ENCODE results near the gene MDFIC.
A peak's percentile ranks its signal among the peaks of the same experiment; 100 is the strongest.

MDFIC gene

DNA sequence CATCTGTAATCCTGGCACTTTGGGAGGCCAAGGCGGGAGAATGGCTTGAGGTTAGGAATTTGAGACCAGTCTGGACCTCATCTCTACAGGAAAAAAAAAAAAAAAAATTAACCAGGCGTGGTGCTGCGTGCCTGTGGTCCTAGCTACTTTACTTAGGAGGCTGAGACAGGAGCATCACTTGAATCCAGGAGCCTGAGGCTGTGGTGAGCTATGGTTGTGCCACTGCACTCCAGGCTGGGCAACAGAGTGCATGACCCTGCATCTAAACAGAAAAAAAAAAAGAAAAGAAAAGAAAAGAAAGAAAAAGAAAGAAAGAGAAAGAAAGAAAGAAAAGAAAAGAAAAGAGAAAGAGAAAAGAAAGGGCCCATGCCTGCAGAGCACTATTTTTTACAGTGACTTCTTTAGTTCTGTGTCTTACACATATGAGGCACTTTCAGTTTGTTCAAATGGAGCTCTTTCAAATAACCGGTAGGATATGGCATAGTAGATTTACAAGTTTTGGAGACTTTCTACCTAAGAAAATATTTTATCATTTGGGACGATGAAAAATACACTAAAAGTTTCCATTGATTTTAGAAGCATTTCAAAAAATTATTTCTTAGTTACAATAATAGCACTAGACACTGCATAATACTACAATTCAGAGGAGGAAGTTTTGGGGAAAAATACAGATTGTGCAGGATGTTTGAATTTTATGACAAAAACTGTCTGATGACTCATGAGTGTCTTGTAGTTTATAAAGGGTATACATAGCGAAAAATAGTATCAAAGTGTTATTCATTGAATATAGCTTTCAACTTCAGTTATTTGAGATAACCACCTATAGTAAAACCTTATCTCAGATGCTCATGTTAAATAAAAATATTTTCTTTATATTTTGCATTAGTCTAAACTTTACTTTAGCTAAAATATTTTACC is 75.9 kb downstream of the MDFIC start:
- no peak for DNase-seq (ENCODE audit: low spot score)

DNA sequence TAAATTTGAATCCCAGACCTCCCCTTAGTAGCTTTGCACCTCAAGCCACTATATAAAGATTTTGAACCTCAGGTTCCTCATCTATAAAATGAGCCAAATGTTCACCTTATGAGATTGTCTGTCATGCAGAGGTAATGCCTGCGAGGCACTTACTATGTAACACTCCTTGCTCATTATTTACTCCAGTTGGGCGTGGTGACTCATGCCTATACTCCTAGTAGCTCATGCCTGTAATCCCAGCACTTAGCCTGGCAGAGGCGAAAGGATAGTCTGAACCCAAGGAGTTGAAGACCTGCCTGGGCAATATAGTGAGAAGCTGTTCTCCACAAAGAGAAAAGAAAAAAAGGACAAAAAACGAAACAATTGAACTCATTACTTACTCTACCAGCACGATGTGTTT is 82.2 kb downstream of the MDFIC start:
- DNase-seq (ENCODE audit: low spot score), result peak; percentile 30

DNA sequence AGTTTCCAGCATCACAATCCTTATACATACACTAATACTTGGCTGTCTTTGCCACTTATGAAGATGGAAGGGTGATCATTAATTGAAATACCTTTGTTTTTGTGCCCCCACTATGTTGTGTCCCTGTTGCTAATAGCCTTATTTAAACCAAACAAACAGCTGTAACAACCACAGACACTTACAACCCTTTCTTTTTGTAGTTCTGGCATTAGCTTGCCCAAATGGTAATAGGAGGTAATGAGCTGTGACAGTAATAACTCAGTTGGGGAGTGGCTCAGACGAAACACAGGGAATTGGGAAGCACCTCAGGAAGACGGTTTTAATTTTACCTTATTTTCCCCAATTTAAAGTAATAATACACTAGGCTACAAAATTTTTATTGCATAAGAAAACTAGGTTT is 83.4 kb downstream of the MDFIC start:
- DNase-seq (ENCODE audit: low spot score), result peak; percentile 12

DNA sequence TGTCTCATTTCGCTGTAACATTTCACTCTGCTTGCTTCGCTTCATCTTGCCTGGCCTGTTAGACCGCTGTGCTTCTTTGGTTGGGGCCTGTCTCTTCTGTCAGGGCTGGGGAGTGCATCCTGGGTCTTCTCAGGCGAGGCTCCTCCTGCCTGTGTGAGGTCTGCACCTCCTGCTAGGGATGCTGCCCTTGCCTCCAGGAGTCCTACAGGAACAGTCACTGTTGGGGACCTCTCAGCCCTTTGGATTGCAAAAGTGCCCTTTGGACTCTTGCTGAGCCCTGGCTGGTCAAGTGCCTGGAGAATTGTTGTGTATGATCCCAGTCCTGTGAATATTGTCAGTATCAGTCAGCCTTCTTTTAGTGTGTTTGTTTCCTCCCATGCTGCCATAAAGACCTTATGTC is 84.1 kb downstream of the MDFIC start:
- DNase-seq (ENCODE audit: low spot score), result no peak

DNA sequence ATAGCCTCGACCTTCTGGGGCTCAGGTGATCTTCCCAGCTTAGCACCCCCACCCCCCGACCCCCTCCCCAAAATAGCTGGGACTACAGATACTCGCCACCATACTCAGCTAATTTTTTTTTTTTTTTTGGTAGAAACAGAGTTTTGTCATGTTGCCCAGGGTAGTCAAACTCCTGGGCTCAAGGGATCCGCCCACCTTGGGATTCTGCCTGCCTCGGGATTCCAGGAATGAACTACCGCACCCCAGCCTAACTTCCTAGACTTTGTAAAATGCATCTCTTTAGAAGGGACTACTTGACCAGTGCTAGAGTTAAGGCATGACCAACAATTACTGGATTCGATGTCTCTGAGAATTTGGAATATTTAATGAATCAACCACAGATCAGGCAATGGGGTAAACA is 85.9 kb downstream of the MDFIC start:
- DNase-seq (ENCODE audit: low spot score), result no peak

DNA sequence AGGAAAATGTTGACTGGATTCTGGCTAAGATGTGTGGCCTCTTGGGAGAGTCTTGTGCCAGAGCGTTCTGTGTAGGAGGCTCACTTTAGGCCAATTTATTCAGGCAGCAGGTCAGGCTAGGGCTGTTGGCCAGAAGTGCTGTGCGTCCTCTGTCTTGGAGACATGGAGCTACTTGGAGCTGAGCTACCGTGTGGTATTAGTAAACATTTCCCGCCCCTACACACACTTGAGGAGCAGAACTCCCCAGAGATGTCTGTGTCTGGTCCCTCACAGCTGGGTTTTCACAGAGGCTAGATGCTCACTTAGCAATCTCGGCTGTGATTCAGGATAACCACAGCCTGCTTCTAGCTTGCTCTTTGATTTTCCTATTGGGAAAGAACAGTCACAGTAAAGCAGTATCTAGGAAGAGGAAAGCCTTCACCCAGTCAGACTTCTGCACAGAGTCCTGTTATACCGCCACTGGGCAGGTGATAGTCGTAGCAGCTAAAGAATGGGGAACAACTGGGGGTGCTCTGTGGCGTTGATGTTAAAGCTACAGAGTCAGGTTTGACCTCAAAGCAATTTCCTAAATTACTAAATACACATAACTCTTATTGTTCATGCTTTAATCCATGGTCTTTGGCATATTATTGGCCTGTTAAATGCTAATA is 86.7 kb downstream of the MDFIC start:
- no peak for DNase-seq (ENCODE audit: low spot score)

DNA sequence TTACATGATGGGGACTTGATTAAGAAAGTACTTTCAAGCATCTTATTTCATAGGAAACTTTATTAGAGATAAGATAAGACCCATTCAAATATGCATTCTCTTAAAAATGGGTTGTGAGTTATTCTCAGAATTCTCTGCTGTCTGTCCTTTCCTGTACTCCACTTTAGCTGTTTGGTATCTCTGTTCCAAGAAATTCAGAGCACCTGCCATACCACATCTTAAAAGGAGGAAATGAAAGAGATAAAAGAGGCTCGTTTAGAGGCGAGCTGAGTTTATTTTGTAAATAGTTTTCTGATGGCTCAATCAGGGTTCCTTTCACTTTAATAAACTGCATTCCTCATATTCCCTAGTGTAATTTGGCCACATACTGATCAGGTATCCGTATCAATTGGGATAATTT is 87.2 kb downstream of the MDFIC start:
- DNase-seq (ENCODE audit: low spot score), result no peak

DNA sequence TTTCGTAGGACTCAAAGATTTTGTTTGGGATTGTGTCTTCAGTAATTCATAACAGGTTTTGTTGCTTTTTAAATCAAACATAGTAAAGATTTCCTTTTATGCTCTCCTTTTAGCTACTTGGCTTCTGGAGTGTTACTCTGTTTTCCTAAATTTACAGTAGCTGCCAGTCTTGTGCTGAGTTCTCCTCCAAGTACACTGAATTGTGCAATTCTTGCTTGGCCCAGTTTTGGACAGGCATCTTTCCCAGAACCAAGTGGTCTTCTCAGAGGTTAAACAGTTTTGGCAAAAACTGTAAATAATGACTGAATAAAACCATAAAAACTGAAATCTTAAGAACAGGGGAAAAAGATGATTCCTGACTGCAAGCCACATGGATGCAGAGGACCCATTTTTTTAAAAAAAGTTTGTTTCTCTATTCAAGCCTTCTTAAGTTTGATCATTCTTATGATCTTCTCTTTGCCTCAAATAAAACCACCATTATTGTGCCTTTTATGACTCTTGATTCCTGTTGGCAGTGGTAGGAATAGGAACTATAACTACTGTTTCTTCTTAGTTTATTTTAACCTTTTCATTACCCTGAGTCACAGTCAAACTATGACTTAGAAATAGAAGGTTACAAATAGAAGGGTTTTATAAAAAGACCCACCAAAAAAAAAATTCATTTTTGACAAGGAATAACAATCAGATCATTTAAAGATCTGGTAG is 88.0 kb downstream of the MDFIC start:
- no peak for DNase-seq (ENCODE audit: low spot score)

DNA sequence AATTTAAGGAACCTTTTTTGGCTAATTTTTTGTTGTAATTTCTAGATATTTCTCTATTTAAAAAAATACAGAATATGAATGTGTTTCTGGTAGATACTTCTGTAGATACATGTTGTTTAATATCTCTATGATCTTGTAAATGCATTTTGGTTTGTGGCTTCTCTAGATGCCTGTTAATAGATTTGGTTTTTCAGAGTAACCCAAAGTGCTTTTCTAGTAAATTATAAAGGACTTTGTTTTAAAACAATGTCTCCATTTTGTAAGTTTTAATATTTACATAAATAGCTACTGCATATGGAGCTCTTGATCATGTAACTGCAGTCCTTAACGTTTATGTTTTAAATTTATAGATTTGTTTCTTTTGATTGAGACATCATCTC is 88.5 kb downstream of the MDFIC start:
- DNase-seq (ENCODE audit: low spot score), result no peak

DNA sequence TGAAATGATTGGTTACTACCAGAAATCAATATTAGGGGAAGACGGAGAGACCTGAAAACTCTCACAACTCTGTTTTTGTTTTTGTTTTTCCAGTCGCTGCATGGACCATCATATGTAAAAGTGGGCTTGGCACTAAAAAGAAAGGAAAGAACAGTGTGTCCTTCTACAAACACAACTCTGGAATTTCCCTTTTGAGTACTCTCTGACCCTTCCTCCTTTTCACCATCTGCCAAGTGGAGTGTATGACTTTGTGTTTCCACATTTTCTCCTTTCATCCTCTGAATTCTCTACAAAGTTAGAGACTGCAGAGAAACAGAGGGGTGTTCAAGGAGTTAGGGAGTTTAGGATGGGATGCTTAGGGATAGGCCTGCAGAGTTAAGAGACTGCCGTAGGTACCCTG is 92.0 kb downstream of the MDFIC start:
- DNase-seq (ENCODE audit: low spot score), result no peak

DNA sequence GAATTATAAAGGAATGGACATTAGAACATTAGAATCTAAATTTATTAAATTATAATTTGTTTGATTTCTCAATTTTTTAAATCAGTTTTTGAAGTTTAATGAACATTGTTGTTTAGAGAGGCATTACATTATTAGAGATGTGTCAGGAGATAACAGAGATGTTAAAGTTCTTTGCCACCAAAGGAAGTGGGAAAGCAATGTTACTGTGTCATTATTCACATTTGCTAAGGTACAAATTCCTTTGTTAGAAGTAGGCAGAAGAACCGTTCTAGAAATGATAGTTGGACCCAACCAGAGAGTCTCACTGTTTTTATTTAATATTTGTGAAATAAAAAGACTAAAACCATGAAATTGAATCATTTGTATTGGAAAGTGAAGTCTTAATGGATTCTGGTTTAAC is 92.9 kb downstream of the MDFIC start:
- DNase-seq (ENCODE audit: low spot score), result no peak

DNA sequence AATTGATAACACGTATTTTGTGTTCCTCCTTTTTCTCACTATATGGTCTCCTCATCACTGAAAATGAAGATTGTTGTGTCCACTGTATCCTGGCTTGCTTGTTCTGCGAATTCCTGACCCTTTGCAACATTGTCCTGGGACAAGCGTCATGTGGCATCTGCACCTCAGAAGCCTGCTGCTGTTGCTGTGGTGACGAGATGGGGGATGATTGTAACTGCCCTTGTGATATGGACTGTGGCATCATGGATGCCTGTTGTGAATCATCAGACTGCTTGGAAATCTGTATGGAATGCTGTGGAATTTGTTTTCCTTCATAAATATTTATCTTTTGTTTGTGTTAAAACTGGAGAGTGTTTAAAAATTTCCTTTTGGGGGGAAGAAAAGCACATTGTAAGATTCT is 93.7 kb downstream of the MDFIC start:
- peak; percentile 56 for DNase-seq (ENCODE audit: low spot score)

DNA sequence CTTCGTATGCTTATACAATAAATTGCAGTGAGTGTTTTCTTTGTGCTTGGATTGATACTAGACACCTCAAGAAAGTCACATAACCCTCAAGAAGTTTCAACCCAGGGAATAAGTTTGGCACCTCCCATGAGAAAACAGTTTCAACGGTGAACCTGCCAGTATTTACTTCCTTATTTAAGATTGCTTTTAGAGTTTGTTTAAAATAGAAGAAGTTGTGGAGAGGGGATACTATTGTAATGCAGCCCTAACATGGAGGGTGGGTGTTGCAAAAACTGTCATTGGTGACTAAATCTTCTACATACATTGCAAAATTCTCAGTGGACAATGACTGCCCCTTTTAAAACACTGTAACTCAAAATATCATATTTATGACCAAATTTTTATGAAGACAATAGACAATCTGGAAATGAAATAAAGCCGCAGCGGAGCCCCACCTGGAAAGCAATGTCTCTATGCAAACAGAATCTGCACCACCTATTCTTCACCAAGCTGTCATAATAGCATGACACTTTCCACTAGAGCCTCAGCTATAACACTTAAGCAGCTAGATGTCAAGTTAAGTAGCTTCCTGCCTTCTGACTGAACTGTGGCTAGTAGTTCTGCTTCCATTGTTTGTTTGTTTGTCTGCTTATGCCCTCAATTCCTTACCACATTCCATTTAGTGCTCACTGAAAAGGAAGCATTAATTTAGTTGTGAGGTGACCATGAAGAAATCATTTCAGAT is 98.2 kb downstream of the MDFIC start:
- DNase-seq (ENCODE audit: low spot score), result no peak

DNA sequence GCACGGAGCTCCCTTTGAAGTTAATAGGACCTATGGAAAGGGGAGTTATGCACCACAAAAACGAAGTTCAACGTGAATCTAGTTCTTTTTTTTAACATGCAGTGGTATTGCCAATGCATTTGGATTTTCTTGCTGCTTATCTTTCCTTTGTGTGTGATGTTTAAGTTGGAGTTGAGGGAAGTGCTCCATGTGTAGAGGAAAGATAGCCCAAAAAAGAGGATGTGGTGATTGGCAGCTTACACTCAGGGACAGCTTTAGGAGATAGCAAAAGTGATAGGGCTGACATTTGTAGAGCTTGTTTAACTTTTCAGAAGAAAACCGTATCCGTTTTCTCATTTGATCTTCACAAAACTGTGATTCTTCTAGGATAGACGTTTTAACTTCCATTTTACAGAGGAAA is 101.3 kb downstream of the MDFIC start:
- DNase-seq (ENCODE audit: low spot score), result no peak

DNA sequence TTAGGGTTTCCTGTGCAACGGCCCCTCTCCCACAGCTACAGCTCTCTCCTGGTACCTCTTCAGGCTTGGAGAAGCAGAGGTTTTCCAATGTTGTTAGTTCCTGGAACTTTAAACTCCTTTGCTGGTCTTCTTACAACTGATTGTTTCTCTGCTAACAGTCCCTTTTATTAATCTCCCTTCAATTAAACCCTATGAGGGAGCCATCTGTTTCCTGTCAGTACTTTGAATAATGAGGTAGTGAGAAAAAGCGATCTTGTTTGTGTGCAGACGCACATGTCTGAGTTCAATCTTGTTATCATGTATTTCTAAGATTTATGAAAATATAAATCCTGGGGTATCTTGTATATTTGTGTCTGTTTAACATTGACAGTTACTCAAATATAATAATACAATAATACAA is 102.4 kb downstream of the MDFIC start:
- DNase-seq (ENCODE audit: low spot score), result no peak

DNA sequence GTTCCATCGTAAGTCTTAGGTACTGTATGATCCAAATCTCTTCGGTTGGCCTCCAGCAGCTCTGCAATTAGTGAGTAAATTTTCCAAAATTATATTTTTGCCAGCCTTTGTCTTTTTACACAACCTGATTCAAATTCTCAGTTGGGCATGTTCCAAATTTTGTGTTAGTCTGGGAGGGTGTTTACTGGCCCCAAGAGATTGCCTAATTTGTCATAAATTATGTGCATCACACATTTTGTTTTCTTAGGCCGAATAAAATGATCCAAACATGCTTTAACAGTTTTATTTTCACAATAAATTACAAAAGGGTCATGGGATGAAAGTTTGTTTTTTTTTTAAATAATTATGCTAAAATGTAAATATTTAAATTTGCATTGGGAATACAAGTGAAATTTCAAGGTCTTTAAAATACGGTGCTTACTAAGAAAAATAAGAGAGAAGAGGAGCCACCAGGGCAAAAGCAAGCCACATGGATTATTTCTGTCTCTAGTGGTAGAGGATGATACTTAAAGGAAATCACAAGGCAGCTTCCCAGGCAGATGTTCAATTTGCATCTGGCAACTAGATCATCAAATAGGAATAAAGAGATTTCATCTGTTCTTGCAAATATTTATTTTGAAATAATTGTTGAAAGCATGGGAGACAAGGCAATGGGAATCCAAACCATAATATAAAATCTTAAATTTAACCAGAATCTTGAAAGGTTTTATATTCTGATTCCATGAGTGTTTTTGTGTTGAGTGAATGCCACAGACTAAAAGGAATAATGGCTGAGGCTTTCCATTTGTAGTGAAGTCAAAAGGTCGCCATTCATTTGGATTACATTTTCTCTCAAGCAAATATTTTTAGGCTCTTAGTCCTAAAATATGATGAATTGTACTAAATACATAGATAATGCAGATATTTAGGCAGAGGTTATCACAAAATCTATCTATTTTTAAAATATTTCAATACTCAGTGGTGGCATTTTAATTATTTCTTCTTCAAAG is 111.1 kb downstream of the MDFIC start:
- DNase-seq (ENCODE audit: low spot score), result no peak

DNA sequence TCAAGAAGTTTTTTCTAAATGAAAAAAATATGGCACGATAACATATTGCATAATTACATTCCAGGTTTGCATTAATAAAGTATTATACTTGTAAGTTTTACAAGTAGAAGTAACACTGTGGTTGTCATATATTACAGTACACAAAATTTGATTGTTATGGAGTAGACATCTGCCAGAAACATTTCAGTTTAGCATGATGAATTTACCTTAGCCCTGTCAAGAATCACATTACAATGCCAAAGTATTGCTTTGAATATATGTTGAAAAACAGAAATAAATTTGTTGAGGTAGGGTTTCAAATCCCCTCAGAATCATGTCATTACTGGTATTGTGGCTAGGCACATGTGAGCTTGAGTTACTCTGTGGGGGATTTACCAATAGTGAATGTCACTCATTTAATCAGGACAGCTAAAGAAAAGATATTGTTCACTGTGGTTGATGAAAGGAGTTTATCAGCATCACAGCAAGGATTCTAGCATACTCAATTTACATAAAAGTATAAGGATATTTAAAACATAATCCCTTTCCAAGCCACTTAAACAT is 112.1 kb downstream of the MDFIC start:
- no peak for DNase-seq (ENCODE audit: low spot score)

DNA sequence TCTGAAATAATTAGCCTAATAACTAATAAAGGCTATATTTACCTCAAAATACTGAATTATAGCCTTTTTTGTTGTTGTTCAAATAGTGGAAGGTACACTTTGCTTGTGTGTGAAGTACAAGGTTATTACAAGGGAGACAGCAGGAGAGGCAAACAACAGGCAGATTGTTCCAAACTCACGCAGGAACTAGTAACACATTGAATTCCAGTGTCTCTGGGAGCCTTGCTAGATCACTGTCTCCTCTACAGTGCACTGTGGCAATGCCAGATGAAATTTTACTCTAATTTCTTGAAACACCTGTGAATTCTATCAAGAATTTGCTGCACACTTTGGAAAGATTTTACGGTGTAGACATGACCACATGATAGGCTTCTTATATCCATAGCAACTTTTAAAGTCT is 112.6 kb downstream of the MDFIC start:
- DNase-seq (ENCODE audit: low spot score), result no peak

DNA sequence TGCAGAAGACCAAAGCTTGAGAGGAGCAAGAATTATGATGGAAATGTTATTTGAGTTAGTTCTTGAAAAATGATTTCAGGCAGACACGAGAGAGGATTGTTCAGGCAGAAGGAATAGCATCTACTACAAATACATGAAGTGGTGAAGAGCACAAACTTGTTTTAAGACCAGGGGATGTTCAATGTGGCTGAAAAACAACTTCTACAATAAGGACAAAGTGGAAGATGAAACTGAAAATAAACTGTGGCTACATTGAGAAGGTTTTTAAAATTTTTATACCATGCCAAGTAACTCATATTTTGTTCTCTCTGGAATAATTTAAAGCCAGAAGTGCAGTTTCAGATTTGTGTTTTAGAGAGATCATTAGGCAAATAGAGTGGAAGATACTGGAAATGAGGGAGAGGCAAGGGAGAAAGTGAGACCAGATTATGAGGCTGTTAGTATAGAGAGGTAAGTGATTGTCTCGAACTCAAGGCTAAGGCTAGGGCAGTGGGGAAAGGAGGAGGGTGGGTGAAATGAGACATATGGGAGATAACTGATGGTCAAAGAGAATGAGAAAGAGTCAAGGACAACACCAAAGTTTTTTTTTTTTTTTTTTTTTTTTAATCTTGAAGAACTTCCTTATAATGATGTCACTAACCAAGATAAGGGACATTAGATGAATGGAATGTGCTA is 115.4 kb downstream of the MDFIC start:
- DNase-seq (ENCODE audit: low spot score), result peak; percentile 20

DNA sequence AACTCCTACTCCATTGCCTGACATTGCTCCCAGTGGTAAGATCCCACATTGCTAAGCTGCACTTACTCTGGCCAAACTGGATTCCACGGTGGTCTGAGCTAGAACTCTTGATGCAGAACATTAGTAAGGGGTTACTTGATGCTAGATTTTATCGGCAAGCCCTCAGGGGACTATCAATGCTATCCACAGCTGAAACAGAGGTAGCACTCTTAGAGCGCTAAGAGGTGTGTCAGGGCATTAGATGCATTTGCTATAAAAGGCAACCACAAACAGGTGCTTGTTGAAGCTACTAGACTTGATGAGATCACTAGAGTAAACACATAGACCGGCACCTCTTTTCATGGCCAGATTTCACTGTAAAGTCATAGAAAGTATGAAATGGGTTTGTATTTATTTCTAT is 116.3 kb downstream of the MDFIC start:
- peak; percentile 29 for DNase-seq (ENCODE audit: low spot score)
